Measurements from ENCODE around the gene DNAI2.

- TF ChIP-seq POLR2A (IDR thresholded peaks at IDR 0.05): no peak
- no peak for TF ChIP-seq CTCF (IDR thresholded peaks at IDR 0.05)
These were observed 40.1 kb upstream of the DNAI2 start for GRCh38 chr17:74233937-74234336.

Measured in uterus (tissue), 2 donors.